HepG2 (cell line): ENCODE results near the gene CAPN9. TPM values are rescaled to one million over a fixed set of nuclear protein-coding genes. Genes with fewer than 3 reads are reported as not detected.

Source experiments
- ATAC-seq: fragments of 200-7000 bp; cut with Tn5 transposase; 3 replicates; pipeline ENCODE4 v1.9.1; 2020; ENCODE audit warnings: mild to moderate bottlenecking, moderate library complexity
- BruUV-seq: library from RNA; stranded (reverse); fragments of 400-500 nt; replicated peaks from 2 replicates; lab custom pipeline; 2021; lab: Mats Ljungman, UMichigan
- CTCF ChIA-PET: fragments of 300-600 bp; formaldehyde crosslinking; extraction: SDS; loops from one replicate; lab custom pipeline; 2021; ENCODE audit warnings: low total read pairs, inconsistent platforms, low intra/inter-chr PET ratio; lab: Yijun Ruan, JAX
- POLR2A ChIA-PET: fragments of 350-600 bp; sonication (Branson Sonifier 250); formaldehyde crosslinking; loops from one replicate; lab custom pipeline; 2020; ENCODE audit warnings: antibody characterized with exemption, inconsistent platforms; lab: Yijun Ruan, JAX
- DNase-seq: peaks from one replicate; pipeline ENCODE4 v3.0.0-alpha.2; 2015; ENCODE audit warnings: low spot score
- FAIRE-seq: peaks from 3 replicates; lab custom pipeline; 2011; peaks lifted over from hg19 to GRCh38; lab: Jason Lieb, UNC
- H2AFZ ChIP-seq: one replicate; pipeline ENCODE4 v1.6.1; 2011; ENCODE audit warnings: low read length, inconsistent platforms
- H3K27ac ChIP-seq: fragments of 300-600 bp; 3 replicates; pipeline ENCODE4 v1.8.0; 2011; ENCODE audit warnings: mixed run types, mild to moderate bottlenecking, mixed read lengths, low read length, inconsistent platforms; ENCODE audit not compliant: insufficient read depth; ENCODE audit errors: extremely low read length
- H3K27me3 ChIP-seq, 2 experiments: fragments of 200-600 bp in 1 of 2; 2 replicates in 1 of 2; 3 replicates in 1 of 2; pipeline versions ENCODE4 v1.6.0 to v1.8.0; 2011; ENCODE audit warnings: low read length in 2 of 2, mild to moderate bottlenecking in 2 of 2, moderate library complexity in 2 of 2, inconsistent platforms in 1 of 2; ENCODE audit not compliant: insufficient read depth in 2 of 2, control insufficient read depth in 1 of 2
- H3K36me3 ChIP-seq, 2 experiments: fragments of 200-600 bp in 1 of 2; replicated peaks in 1 of 2; 2 replicates in 1 of 2; 3 replicates in 1 of 2; pipeline versions ENCODE4 v1.5.1 to v1.8.0; 2011; ENCODE audit warnings: low read length in 2 of 2, inconsistent platforms in 1 of 2; ENCODE audit not compliant: insufficient read depth in 2 of 2, control insufficient read depth in 1 of 2
- H3K4me1 ChIP-seq: 2 replicates; pipeline ENCODE4 v1.5.1; 2012; ENCODE audit warnings: low read length, inconsistent platforms; ENCODE audit not compliant: insufficient read depth
- H3K4me2 ChIP-seq: 2 replicates; pipeline ENCODE4 v1.6.0; 2011; ENCODE audit warnings: low read depth, low read length, inconsistent platforms
- H3K4me3 ChIP-seq, 3 experiments: fragments of 200-600 bp in 1 of 3; sonication (generic), shearing (Covaris generic) in 1 of 3; replicated peaks in 1 of 3; 2 replicates each; pipeline ENCODE4 v1.5.1; 2011 to 2016; ENCODE audit warnings: low read length in 3 of 3, inconsistent platforms in 2 of 3, low read depth in 2 of 3, mild to moderate bottlenecking in 2 of 3, control low read depth in 1 of 3, mixed read lengths in 1 of 3; ENCODE audit not compliant: insufficient read depth in 1 of 3
- H3K79me2 ChIP-seq: one replicate; pipeline ENCODE4 v1.6.1; 2011; ENCODE audit warnings: low read length, inconsistent platforms; ENCODE audit not compliant: insufficient read depth
- H3K9ac ChIP-seq: 2 replicates; pipeline ENCODE4 v1.6.0; 2011; ENCODE audit warnings: mild to moderate bottlenecking, low read depth, low read length, inconsistent platforms; ENCODE audit not compliant: insufficient read depth
- H3K9me3 ChIP-seq: 2 replicates; pipeline ENCODE4 v1.5.1; 2012; ENCODE audit warnings: mild to moderate bottlenecking, low read length
- H4K20me1 ChIP-seq: 2 replicates; pipeline ENCODE4 v1.6.0; 2011; ENCODE audit warnings: inconsistent platforms, mild to moderate bottlenecking, low read length, moderate library complexity; ENCODE audit not compliant: insufficient read depth
- ADNP ChIP-seq: sonication (generic); formaldehyde crosslinking; IDR thresholded peaks from 2 replicates; pipeline ENCODE4 v1.4.0; 2020; ENCODE audit warnings: missing genetic modification reagents
- AKAP8 ChIP-seq: sonication (generic); formaldehyde crosslinking; IDR thresholded peaks from 2 replicates; pipeline ENCODE4 v1.5.1; 2020; ENCODE audit warnings: mild to moderate bottlenecking, missing genetic modification reagents
- ATF1 ChIP-seq: IDR thresholded peaks from 2 replicates; pipeline ENCODE4 v1.6.1; 2016; ENCODE audit warnings: mild to moderate bottlenecking, control low read depth
- EEA1 ChIP-seq: sonication (generic); formaldehyde crosslinking; IDR thresholded peaks from 2 replicates; pipeline ENCODE4 v1.5.1; 2020; ENCODE audit warnings: mild to moderate bottlenecking, missing genetic modification reagents, borderline replicate concordance
- FOSL1 ChIP-seq: sonication (generic); formaldehyde crosslinking; IDR thresholded peaks from 2 replicates; pipeline ENCODE4 v1.9.0; 2021; ENCODE audit warnings: missing genetic modification reagents, borderline replicate concordance
- HMG20A ChIP-seq: IDR thresholded peaks from 2 replicates; pipeline ENCODE4 v1.6.1; 2016; ENCODE audit warnings: borderline replicate concordance
- MAX ChIP-seq: IDR thresholded peaks from 2 replicates; pipeline ENCODE4 v1.6.1; 2012; ENCODE audit warnings: inconsistent platforms
- MTA1 ChIP-seq: sonication (generic); formaldehyde crosslinking; IDR thresholded peaks from 2 replicates; pipeline ENCODE4 v1.4.0; 2020; ENCODE audit warnings: missing genetic modification reagents, mild to moderate bottlenecking, borderline replicate concordance
- NCOA1 ChIP-seq: sonication (generic); formaldehyde crosslinking; IDR thresholded peaks from 2 replicates; pipeline ENCODE4 v1.9.0; 2021; ENCODE audit warnings: missing genetic modification reagents
- NR0B2 ChIP-seq: sonication (generic); formaldehyde crosslinking; IDR thresholded peaks from 2 replicates; pipeline ENCODE4 v1.4.0; 2020; ENCODE audit warnings: mild to moderate bottlenecking, missing genetic modification reagents
- RFX5 ChIP-seq: IDR thresholded peaks from 2 replicates; pipeline ENCODE4 v1.6.1; 2011; ENCODE audit warnings: low read depth, low read length, improper control_type of control experiment
- SMAD9 ChIP-seq: sonication (generic); formaldehyde crosslinking; IDR thresholded peaks from 2 replicates; pipeline ENCODE4 v1.5.1; 2020; ENCODE audit warnings: mild to moderate bottlenecking, missing genetic modification reagents
- STAT5B ChIP-seq: sonication (generic); formaldehyde crosslinking; IDR thresholded peaks from 2 replicates; pipeline ENCODE4 v1.4.0; 2020; ENCODE audit warnings: missing genetic modification reagents
- TFE3 ChIP-seq: IDR thresholded peaks from 2 replicates; pipeline ENCODE4 v1.6.1; 2016
- THYN1 ChIP-seq: sonication (generic); formaldehyde crosslinking; IDR thresholded peaks from 2 replicates; pipeline ENCODE4 v1.8.1; 2023; ENCODE audit warnings: low read depth, mild to moderate bottlenecking, moderate library complexity, missing genetic modification reagents, borderline replicate concordance
- ZXDC ChIP-seq: sonication (generic); formaldehyde crosslinking; IDR thresholded peaks from 2 replicates; pipeline ENCODE4 v1.5.0; 2020; ENCODE audit warnings: mild to moderate bottlenecking, missing genetic modification reagents
- WGBS: methylation state at CpG from one replicate; pipeline ENCODE4 v1.1.6; 2017; ENCODE audit warnings: low lambda C conversion rate; 5-methylcytosine and 5-hydroxymethylcytosine counted together
- in situ Hi-C: cut with HindIII; loops from 2 replicates; pipeline ENCODE4 v1.10.0; 2017; ENCODE audit warnings: low pct_unique_long_range_greater_than_20kb; ENCODE audit not compliant: extremely low pct_ligation_motif_present
- intact Hi-C: fragments of 100-400 bp; cut with micrococcal nuclease; formaldehyde crosslinking; loops from one replicate; pipeline ENCODE4 v1.10.0; 2022; ENCODE audit not compliant: unreplicated experiment
- polyA plus RNA-seq, 8 experiments: library from polyadenylated mRNA; depleted of rRNA in 3 of 8; stranded (reverse) in 7 of 8; unstranded in 1 of 8; fragments of >200 nt; fragmentation: Illumina TruSeq in 4 of 8; extraction: Trizol in 4 of 8; gene quantifications; 2 replicates each; pipeline versions ENCODE4 v1.2.1 to v1.2.3, GENCODE V29; 2011 to 2016; ENCODE audit warnings: low read depth in 4 of 8, missing spikeins in 1 of 8, mixed read lengths in 1 of 8; ENCODE audit not compliant: insufficient read depth in 1 of 8
- total RNA-seq, 5 experiments: library from RNA; depleted of rRNA; stranded (reverse); fragments of >200 nt; fragmentation: Illumina TruSeq; extraction: Trizol; gene quantifications; 2 replicates each; pipeline ENCODE4 v1.2.3, GENCODE V29; 2016; ENCODE audit warnings: low read depth in 1 of 5

CAPN9 gene
- total and polyA plus RNA-seq, 2 of the 13 experiments (the other 11 are each of a cell fraction or from before 2014, with no cell fraction given): 0.04 to 0.31 TPM

- peak; percentile 75; the same call in 1 of the 2 replicates for TF ChIP-seq AKAP8
- peak; percentile 99 for TF ChIP-seq MTA1
- TF ChIP-seq ATF1: no peak
Measured at GRCh38 chr1:230728710-230729392, 18.3 kb upstream of the CAPN9 start (continued).

GRCh38 chr1:230730977-230731376 lies 16.2 kb upstream of the CAPN9 start:
- Histone ChIP-seq H3K9me3 (no peaks in the 10 kb centered on the region), H2AFZ (no peak overlapping the region), H4K20me1 (no peaks in the 10 kb centered on the region), H3K9ac (0 out of 2 replicates have a peak overlapping the region, but pooled peaks have one; percentile 19), H3K4me2 (peak overlapping the region; percentile 59), H3K79me2 (no peaks in the 10 kb centered on the region), H3K4me1 (peaks cover 84% of the 10 kb centered on the region), H3K36me3 (no peaks in the 10 kb centered on the region), H3K4me3 (peak overlapping the region in 1 of 3 experiments; percentile 7; a peak in 1 of 6 replicates), H3K27me3 (no peaks in the 10 kb centered on the region), H3K27ac (peak overlapping the region; percentile 37)
- ATAC-seq: peak; percentile 32
- no TSS peak for BruUV-seq
- in situ Hi-C loops (no loop called here), intact Hi-C loops (no loop called here)
- 1% methylated on average over 5 of the region's 5 CpGs for WGBS
- peak; percentile 82 for DNase-seq
- FAIRE-seq: peak; percentile 72
- POLR2A ChIA-PET: interaction anchor here (0.9 to 5.4 kb wide), 7 partner anchors 13 to 89 kb away, joined by 3 to 110 read pairs (median 4); partner anchors contain the start of gene AGT
- CTCF ChIA-PET: no interaction called here
- TF ChIP-seq RFX5: no peak
- TF ChIP-seq STAT5B (CRISPR knock-in tag): no peak
- no peak for TF ChIP-seq NR0B2
- no peak for TF ChIP-seq EEA1
- no peak for TF ChIP-seq SMAD9
- TF ChIP-seq FOSL1 (CRISPR knock-in tag): no peak
- 0 out of 2 replicates have a peak, but pooled peaks have one; percentile 38 for TF ChIP-seq MAX
- no peak for TF ChIP-seq ZXDC (CRISPR knock-in tag)
- TF ChIP-seq HMG20A (CRISPR knock-in tag): peak; percentile 49; the same call in 1 of the 2 replicates
- no peak for TF ChIP-seq ADNP (CRISPR knock-in tag)
- TF ChIP-seq TFE3 (CRISPR knock-in tag): 0 out of 2 replicates have a peak, but pooled peaks have one; percentile 25
- no peak for TF ChIP-seq THYN1 (CRISPR knock-in tag)
- no peak for TF ChIP-seq NCOA1 (CRISPR knock-in tag)
